Colonic mucosa (tissue), 4 donors: ENCODE results near the gene CYP2J2. TPM values are rescaled to one million over a fixed set of nuclear protein-coding genes. Genes with fewer than 3 reads are reported as not detected.
A peak's percentile ranks its signal among the peaks of the same experiment; 100 is the strongest.

ENCODE experiments used
- DNase-seq: peaks from one replicate; pipeline ENCODE4 v3.0.0-alpha.2; 2020
- H3K27ac ChIP-seq: fragments of 200-600 bp; one replicate; pipeline ENCODE4 v1.8.0; 2021
- H3K27me3 ChIP-seq: fragments of 200-600 bp; one replicate; pipeline ENCODE4 v1.8.0; 2021
- H3K36me3 ChIP-seq: fragments of 200-600 bp; one replicate; pipeline ENCODE4 v1.8.0; 2021
- H3K4me1 ChIP-seq: fragments of 200-600 bp; one replicate; pipeline ENCODE4 v1.8.0; 2021; ENCODE audit warnings: mild to moderate bottlenecking
- H3K4me3 ChIP-seq: fragments of 200-600 bp; one replicate; pipeline ENCODE4 v1.8.0; 2021
- H3K9ac ChIP-seq, 2 donors: one replicate each; pipeline ENCODE4 v1.7.0; 2013; ENCODE audit warnings: control low read depth in 2 of 2, low read depth in 2 of 2, low read length in 2 of 2
- H3K9me3 ChIP-seq: fragments of 200-600 bp; one replicate; pipeline ENCODE4 v1.8.0; 2021
- intact Hi-C: fragments of 100-400 bp; cut with DNase I; formaldehyde crosslinking; loops from one replicate; pipeline ENCODE4 v1.14.1; 2022
- total RNA-seq, 2 donors: library from RNA; stranded (reverse); fragmentation: NEBNext Ultra II Directional in 1 of 2; extraction: Animal tissue kit (Norgen Biotek cat#: 25700) in 1 of 2; gene quantifications; one replicate each; pipeline ENCODE4 v1.2.1, GENCODE V29; 2021
- TF ChIP-seq, protein P1 (sequence below): fragments of 200-600 bp; IDR thresholded peaks from one replicate; pipeline ENCODE4 v1.8.0; 2022; ENCODE audit warnings: antibody characterized with exemption, mild to moderate bottlenecking
- donor health status: healthy.
- donor health status: DM: no; HTN: no; CAD: no.
- donor health status: DM: no; HTN: no; CAD: no.

The CYP2J2 gene
- total RNA-seq, 2 donors from 2014 or later, result 39.2 to 56.8 TPM

DNA sequence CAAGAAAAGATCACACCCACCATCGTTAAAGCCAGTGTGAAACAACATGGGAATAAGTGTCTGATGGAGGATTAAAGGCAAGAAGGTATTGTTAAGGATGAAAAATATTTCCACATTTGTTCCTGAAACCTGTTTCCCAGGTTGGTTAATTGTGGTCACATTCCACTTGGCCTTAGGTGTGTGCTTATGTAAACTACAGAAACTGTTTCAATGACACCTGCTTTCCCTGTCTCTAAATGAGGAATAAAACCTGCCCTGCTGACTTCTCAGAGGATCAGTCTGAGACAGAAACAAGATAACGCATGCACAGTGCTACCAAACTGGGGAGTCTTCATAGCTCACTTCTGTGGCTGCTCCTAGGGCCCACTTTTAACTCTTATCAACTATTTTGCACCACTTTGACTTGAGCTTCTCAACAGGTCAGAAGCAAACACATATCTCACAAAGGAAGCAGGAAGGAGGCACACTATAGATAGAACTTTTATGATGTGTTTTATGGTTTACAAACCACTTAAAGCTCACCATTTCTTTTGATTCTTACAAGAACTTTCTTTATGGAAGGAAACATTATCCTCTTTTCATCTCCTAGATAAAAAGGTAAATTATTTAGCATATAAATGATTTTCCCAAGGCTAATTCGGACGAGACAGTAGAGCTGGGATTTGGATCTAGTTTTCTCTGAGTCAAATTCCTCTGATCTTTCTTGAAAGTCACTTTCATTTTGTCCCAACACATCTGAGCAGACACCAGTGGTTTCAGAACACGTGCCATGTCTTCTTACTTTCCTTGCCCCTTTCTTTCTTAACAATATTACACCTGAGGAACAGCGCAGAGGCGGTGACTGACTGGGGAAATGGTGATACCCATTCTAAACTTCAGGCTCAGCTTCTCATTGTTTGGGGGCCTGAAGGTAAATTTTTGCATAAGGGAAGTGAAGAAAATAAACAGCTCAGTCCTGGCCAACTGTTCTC lies 33.4 kb downstream of the CYP2J2 start:
- Histone ChIP-seq H3K4me1 (peaks cover 17% of the 10 kb centered on the region), H3K27ac (peak overlapping the region; percentile 86), H3K4me3 (no peak overlapping the region), H3K9ac (peak overlapping the region in 1 of 2 donors; percentile 59), H3K27me3 (no peaks in the 10 kb centered on the region), H3K36me3 (no peaks in the 10 kb centered on the region), H3K9me3 (no peaks in the 10 kb centered on the region)
- intact Hi-C loops, result no loop called here
- TF ChIP-seq, protein P1, sequence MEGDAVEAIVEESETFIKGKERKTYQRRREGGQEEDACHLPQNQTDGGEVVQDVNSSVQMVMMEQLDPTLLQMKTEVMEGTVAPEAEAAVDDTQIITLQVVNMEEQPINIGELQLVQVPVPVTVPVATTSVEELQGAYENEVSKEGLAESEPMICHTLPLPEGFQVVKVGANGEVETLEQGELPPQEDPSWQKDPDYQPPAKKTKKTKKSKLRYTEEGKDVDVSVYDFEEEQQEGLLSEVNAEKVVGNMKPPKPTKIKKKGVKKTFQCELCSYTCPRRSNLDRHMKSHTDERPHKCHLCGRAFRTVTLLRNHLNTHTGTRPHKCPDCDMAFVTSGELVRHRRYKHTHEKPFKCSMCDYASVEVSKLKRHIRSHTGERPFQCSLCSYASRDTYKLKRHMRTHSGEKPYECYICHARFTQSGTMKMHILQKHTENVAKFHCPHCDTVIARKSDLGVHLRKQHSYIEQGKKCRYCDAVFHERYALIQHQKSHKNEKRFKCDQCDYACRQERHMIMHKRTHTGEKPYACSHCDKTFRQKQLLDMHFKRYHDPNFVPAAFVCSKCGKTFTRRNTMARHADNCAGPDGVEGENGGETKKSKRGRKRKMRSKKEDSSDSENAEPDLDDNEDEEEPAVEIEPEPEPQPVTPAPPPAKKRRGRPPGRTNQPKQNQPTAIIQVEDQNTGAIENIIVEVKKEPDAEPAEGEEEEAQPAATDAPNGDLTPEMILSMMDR, result no peak
- peak; percentile 57 for DNase-seq

DNA sequence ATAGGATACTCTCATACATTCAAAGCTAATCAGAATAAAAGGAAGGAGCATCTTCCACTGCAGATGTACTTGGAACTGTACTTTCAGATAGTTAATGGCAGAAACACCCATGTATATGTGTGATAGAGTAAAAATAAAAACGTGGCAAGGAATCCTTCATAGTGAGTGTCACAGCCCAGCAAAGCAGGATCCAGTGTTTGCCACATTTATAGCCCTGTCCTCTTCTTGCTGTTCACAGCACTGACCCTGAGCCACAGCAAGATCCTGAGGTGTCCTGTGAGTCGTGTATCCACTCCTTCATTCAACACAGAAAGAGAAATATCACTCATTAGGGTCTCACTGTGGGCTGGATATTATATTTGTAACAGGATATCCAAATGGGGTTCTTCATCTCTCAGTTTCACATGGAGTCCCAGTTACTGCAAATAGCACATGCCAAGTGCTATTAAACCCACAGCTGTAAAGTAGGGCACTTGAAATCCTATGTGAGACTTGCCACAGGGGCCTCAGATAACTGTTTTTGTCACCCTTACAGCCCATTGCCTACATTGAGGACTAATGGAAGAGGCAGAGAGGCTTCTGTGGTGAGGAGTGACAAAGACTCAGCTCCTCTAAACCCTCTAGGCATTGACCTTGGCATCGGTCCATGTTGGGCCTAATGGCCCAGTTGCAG lies 41.3 kb downstream of the CYP2J2 start:
- no peak overlapping the region for H3K9ac ChIP-seq
- TF ChIP-seq, protein P1, result no peak
- no peak for DNase-seq
- no peaks in the 10 kb centered on the region for H3K9me3 ChIP-seq
- H3K4me3 ChIP-seq, result no peak overlapping the region
- H3K4me1 ChIP-seq, result no peaks in the 10 kb centered on the region
- no peaks in the 10 kb centered on the region for H3K36me3 ChIP-seq
- no peak overlapping the region for H3K27ac ChIP-seq
- intact Hi-C loops, result no loop called here
- H3K27me3 ChIP-seq, result no peaks in the 10 kb centered on the region

DNA sequence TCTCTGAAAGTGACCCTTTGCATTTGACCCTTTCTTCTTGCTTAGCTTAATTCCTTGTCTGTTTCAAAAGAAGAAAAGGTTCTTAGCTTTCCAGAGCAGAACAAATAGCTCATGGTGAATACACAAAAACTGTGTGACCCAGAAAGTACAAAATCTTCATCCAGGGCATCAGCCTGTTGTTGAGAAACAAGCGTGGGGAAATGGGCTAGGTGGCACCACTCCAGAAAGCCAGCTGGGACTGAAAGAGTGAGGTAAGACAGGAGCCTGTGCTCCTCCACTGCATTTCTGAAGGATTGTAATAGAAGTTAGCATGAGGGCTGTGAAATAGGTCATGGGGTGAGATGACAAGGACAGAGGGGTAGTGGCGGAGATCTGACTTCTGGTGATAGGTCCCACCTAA lies 45.8 kb downstream of the CYP2J2 start:
- Histone ChIP-seq H3K4me1 (no peaks in the 10 kb centered on the region), H3K36me3 (no peaks in the 10 kb centered on the region), H3K27me3 (no peaks in the 10 kb centered on the region), H3K9me3 (no peaks in the 10 kb centered on the region), H3K4me3 (no peak overlapping the region), H3K9ac (no peak overlapping the region), H3K27ac (no peak overlapping the region)
- intact Hi-C loops, result no loop called here
- no peak for DNase-seq
- TF ChIP-seq, protein P1, result no peak

DNA sequence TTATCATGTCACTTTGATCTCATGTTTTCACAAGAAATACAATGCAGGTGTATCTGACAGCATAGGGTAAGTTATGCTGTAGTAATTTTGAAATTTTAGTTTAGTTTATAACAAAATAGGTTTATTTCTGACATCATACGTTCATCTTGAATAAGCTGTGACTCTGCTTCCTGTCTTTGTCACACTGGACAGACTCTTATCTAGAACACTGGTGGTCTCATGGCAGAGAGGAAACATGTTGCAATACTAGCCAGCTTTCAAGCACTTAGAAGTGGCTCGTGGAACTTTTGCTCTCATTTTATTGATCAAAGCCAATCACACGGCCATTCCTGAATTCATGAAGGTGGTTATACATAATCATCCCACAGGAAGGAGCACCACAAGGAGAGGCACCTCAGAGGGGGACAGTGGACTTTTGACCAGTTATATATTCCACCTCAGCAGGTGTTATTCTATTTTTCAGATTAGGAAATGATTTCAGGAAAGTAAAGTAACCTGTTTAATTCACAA lies 46.5 kb downstream of the CYP2J2 start:
- Histone ChIP-seq H3K9me3 (no peaks in the 10 kb centered on the region), H3K27me3 (no peaks in the 10 kb centered on the region), H3K4me1 (no peaks in the 10 kb centered on the region), H3K27ac (no peak overlapping the region), H3K4me3 (no peak overlapping the region), H3K9ac (no peak overlapping the region), H3K36me3 (no peaks in the 10 kb centered on the region)
- no peak for DNase-seq
- intact Hi-C loops, result loop anchor here (2.0 kb wide), 1 partner anchor 67 kb away; no protein-coding TSS in a partner anchor
- TF ChIP-seq, protein P1, result no peak

DNA sequence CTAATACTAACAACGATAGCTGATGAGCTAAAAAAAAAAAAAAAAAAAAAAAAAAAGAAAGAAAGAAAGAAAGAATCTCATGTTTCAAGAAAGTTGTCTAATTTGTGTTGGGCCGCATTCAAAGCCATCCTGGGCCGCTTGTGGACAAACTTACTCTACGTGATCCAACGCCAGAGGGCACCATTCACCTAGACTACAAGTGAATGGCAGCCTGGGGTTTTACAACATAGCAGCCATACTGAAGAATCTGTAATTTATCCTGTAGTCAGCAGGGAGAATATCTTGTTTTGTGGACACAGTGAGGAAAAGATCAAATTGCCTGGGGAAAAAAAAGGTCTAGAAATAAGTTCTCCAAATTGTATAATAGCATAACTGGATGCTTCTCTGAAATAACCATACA lies 47.0 kb downstream of the CYP2J2 start:
- Histone ChIP-seq H3K4me3 (no peak overlapping the region), H3K9ac (no peak overlapping the region), H3K27ac (no peak overlapping the region), H3K36me3 (no peaks in the 10 kb centered on the region), H3K27me3 (no peaks in the 10 kb centered on the region), H3K9me3 (no peaks in the 10 kb centered on the region), H3K4me1 (no peaks in the 10 kb centered on the region)
- TF ChIP-seq, protein P1, result peak; percentile 59
- peak; percentile 91 for DNase-seq
- intact Hi-C loops, result loop anchor here (2.0 kb wide), 1 partner anchor 67 kb away; no protein-coding TSS in a partner anchor
